Right atrium auricular region (tissue), 2 donors: ENCODE results near the gene ZNF185. TPM values are rescaled to one million over a fixed set of nuclear protein-coding genes. Genes with fewer than 3 reads are reported as not detected.

Source experiments
- DNase-seq: peaks from one replicate; pipeline ENCODE4 v3.0.0-alpha.2; 2019; ENCODE audit warnings: low spot score
- H3K27ac ChIP-seq, 2 donors: fragments of 200-600 bp; sonication (generic); 1 replicate in 1 of 2; 2 replicates in 1 of 2; pipeline ENCODE4 v1.5.1; 2016 to 2019
- H3K27me3 ChIP-seq, 2 donors: fragments of 200-600 bp; sonication (generic); one replicate each; pipeline versions ENCODE4 v1.5.1 to v1.6.0; 2017 to 2019
- H3K36me3 ChIP-seq: fragments of 200-600 bp; sonication (generic); one replicate; pipeline ENCODE4 v1.5.1; 2016
- H3K4me1 ChIP-seq, 2 donors: fragments of 200-600 bp; sonication (generic); one replicate each; pipeline versions ENCODE4 v1.5.1 to v1.6.0; 2017 to 2019
- H3K4me3 ChIP-seq, 2 donors: fragments of 200-600 bp; sonication (generic); 1 replicate in 1 of 2; 2 replicates in 1 of 2; pipeline ENCODE4 v1.5.1; 2017 to 2019; ENCODE audit warnings: mild to moderate bottlenecking in 1 of 2, moderate library complexity in 1 of 2
- H3K9me3 ChIP-seq, 2 donors: fragments of 200-600 bp; sonication (generic); one replicate each; pipeline ENCODE4 v1.5.1; 2019
- total RNA-seq, 2 donors: library from RNA; depleted of rRNA; stranded (reverse); fragments of >200 nt; gene quantifications; one replicate each; pipeline ENCODE4 v1.1.0, GENCODE V29; 2016
- TF ChIP-seq, protein P1 (sequence below), 2 donors: fragments of 200-600 bp; sonication (generic); IDR thresholded peaks; one replicate each; pipeline ENCODE4 v1.5.1; 2019; ENCODE audit warnings: antibody characterized with exemption in 2 of 2

Gene ZNF185
- total RNA-seq, 2 donors from 2014 or later: 1.3 to 2.0 TPM

DNA sequence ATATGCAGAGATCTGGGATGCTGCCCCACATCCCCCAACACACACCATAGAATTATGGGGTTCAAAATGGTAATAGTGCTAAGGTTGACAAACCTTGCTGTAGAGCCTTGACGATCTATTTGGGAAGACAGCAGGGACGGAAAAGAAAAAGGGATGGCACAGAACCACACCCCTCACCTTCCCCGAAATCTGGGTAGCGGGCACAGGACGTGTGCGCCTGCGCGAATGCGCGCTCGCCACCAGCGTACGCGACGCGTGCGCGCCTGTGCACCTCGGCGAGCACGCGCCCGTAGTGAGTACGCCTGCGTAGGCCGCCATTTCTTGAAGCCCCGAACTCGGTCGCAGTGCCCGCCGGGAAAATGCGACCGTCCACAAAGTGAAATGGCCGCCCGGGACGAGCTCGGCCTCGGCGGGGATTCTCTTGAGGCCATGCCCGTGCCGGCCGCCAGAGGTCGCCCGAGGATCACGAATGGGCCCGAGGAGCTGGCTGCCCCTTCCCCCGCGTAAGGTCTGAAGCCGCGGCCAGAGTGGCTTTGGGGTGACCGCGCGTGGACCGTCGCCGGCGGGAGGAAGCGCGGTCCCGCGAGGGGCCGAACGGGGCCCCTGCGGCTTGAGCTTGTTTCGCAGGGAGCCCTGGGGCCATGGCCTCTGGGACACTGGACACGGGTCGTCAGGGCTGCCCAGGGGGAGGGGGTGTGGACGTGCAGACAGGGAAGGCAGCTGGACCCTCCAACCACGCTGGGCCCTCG is 43.6 kb downstream of the ZNF185 start:
- no peaks in the 10 kb centered on the region for H3K27me3 ChIP-seq

DNA sequence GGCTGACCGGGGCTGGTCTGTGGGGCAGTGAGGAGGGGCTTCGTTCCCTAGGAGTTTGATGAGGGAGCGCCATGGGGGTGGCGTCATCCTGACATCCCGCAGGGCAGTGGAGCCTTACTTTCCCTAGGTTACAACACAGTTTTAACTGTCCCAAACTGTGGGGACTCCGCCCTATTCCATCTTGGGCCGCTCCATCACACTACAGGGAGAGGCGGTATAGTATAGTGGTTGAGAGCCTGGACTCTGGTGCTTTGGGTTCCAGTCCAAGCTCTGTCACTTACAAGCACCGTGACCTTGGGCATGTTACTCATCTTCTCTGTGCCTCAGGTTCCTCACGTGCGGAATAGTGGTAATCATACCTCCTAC is 44.2 kb downstream of the ZNF185 start:
- DNase-seq: no peak
- H3K4me3 ChIP-seq: peak overlapping the region; percentile 34 to 56
- TF ChIP-seq, protein P1, sequence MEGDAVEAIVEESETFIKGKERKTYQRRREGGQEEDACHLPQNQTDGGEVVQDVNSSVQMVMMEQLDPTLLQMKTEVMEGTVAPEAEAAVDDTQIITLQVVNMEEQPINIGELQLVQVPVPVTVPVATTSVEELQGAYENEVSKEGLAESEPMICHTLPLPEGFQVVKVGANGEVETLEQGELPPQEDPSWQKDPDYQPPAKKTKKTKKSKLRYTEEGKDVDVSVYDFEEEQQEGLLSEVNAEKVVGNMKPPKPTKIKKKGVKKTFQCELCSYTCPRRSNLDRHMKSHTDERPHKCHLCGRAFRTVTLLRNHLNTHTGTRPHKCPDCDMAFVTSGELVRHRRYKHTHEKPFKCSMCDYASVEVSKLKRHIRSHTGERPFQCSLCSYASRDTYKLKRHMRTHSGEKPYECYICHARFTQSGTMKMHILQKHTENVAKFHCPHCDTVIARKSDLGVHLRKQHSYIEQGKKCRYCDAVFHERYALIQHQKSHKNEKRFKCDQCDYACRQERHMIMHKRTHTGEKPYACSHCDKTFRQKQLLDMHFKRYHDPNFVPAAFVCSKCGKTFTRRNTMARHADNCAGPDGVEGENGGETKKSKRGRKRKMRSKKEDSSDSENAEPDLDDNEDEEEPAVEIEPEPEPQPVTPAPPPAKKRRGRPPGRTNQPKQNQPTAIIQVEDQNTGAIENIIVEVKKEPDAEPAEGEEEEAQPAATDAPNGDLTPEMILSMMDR (IDR thresholded peaks at IDR 0.05): no peak
- no peaks in the 10 kb centered on the region for H3K9me3 ChIP-seq
- peaks cover 0 to 8% of the 10 kb centered on the region in 2 donors for H3K4me1 ChIP-seq
- no peaks in the 10 kb centered on the region for H3K27me3 ChIP-seq
- H3K36me3 ChIP-seq: no peaks in the 10 kb centered on the region
- H3K27ac ChIP-seq: peak overlapping the region; percentile 70 to 81

More for the DNA sequence above, 43.6 kb downstream of the ZNF185 start:
- Histone ChIP-seq H3K27ac (peak overlapping the region; percentile 70 to 81), H3K4me3 (peak overlapping the region; percentile 47 to 56), H3K9me3 (no peaks in the 10 kb centered on the region), H3K36me3 (no peaks in the 10 kb centered on the region), H3K4me1 (peaks cover 0 to 8% of the 10 kb centered on the region in 2 donors)
- peak; percentile 91 for DNase-seq
- TF ChIP-seq, protein P1 (IDR thresholded peaks at IDR 0.05): peak; percentile 65 to 87

DNA sequence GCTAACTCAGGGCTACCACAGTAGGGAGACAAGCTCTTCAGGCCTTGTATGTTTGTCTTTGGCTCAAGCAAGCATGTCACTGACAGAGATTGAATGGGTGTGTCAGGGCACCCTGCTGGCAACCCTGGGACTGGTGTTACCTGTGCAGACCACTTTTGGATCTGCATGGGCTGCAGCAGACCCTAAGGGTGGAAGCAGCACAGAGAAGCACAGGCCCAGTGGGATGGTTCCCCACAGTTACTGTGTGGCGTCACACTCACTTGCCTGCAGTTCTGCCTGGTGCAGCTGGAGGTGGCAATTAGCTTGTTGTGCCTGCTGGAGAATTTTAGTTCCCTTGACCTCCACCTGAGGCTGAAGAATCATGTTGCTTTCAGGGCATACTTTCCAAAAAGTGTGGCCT is 46.0 kb downstream of the ZNF185 start:
- TF ChIP-seq, protein P1 (IDR thresholded peaks at IDR 0.05): no peak

DNA sequence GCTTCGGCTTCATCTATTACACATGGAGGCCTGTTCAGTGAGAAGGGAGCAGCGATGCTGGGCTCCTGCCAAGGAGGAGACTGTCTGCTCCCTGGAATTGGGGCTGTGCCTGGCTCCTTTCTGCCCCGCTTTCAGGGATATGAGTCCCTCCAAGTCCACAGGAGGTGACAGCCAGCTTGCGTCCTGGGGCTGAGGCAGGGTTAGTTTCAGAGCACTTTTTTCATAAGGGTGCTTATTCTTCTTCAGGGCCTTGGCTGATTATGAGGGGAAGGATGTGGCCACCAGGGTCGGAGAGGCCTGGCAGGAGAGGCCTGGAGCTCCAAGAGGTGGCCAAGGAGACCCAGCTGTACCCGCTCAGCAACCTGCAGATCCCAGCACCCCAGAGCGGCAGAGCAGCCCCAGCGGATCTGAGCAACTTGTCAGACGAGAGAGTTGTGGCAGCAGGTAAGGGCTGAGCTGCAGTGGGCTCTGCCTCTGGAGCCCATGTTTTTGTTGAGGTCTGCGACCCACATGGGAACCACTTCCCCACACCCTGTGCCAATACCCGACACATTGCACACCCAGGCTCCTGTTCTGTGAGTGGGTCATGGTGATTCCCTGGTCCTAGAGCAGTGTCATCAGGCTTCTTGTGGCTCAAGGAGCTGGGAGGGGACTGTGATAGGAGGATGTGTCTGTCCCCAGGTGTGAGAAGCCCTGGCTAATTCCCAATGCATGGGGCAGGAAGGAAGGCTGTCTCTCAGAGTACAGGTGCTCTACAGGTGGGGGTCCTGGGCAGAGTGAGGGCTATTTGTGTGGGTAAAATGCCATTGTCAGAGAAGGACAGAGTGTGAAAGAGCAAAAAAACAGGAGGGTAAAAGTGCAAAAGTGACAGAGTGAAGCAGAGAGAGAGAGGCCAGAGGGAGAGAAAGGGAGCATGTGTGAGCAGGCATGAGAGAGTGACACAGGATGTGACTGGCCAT is 47.4 kb downstream of the ZNF185 start:
- Histone ChIP-seq H3K4me1 (peaks cover 0 to 8% of the 10 kb centered on the region in 2 donors), H3K27ac (no peak overlapping the region), H3K9me3 (no peaks in the 10 kb centered on the region), H3K4me3 (no peak overlapping the region), H3K36me3 (no peaks in the 10 kb centered on the region), H3K27me3 (no peaks in the 10 kb centered on the region)
- no peak for DNase-seq
- TF ChIP-seq, protein P1 (IDR thresholded peaks at IDR 0.05): no peak

More for the DNA sequence above, 46.0 kb downstream of the ZNF185 start:
- no peak overlapping the region for H3K27ac ChIP-seq
- H3K36me3 ChIP-seq: no peaks in the 10 kb centered on the region
- H3K9me3 ChIP-seq: no peaks in the 10 kb centered on the region
- no peak overlapping the region for H3K4me3 ChIP-seq
- H3K27me3 ChIP-seq: no peaks in the 10 kb centered on the region
- no peak for DNase-seq
- peaks cover 0 to 8% of the 10 kb centered on the region in 2 donors for H3K4me1 ChIP-seq

DNA sequence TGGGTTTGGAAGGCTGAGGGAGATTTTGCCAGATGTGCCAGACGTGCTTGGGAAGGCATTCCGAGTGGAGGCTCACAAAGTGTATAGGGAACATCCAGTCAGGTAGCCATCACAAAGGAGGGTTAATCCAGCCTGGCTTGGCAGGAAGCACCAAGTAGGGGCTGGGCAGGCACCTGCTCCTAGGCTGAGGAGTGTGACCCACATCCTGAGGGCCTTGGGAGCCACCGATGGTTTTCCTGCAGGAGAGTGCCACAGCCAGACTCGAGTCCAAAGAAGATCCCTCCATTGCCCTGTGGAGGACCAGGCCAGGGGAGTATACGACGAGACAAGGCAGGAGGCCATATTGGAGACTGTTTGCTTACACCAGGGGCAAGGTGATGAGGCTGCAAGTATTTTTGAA is 48.8 kb downstream of the ZNF185 start:
- Histone ChIP-seq H3K4me3 (no peak overlapping the region), H3K27ac (no peak overlapping the region), H3K36me3 (no peaks in the 10 kb centered on the region), H3K27me3 (no peaks in the 10 kb centered on the region), H3K9me3 (no peaks in the 10 kb centered on the region), H3K4me1 (peaks cover 0 to 8% of the 10 kb centered on the region in 2 donors)
- DNase-seq: no peak
- TF ChIP-seq, protein P1 (IDR thresholded peaks at IDR 0.05): no peak

Other genes starting within 250 kb of the ZNF185 start
- not detected for gene MAGEA3, start 199.3 kb upstream of the ZNF185 start, total RNA-seq
- gene CSAG2, start 188.8 kb upstream of the ZNF185 start, total RNA-seq: not detected
- gene MAGEA2B, start 183.4 kb upstream of the ZNF185 start, total RNA-seq: not detected
- gene CSAG1, start 164.3 kb upstream of the ZNF185 start, total RNA-seq: not detected
- not detected for gene MAGEA12, start 164.3 kb upstream of the ZNF185 start, total RNA-seq
- gene MAGEA2, start 144.2 kb upstream of the ZNF185 start, total RNA-seq: not detected
- gene CSAG3, start 138.8 kb upstream of the ZNF185 start, total RNA-seq: not detected
- not detected for gene MAGEA6, start 128.4 kb upstream of the ZNF185 start, total RNA-seq
- gene CETN2, start 67.3 kb upstream of the ZNF185 start, total RNA-seq: 10 to 100 TPM; 23.3 to 23.5 TPM
- gene NSDHL, start 67.0 kb upstream of the ZNF185 start, total RNA-seq: 10 to 100 TPM; 14.1 to 28.1 TPM
- not detected for gene PNMA5, start 96.0 kb downstream of the ZNF185 start, total RNA-seq
- gene PNMA3, start 158.4 kb downstream of the ZNF185 start, total RNA-seq: 1 to 10 TPM in 1 of 2 donors, under 1 TPM in 1; 0.63 to 2.6 TPM
- 1 to 10 TPM; 1.7 to 2.9 TPM for gene PNMA6A, start 174.4 kb downstream of the ZNF185 start, total RNA-seq